Thyroid gland (tissue), 4 donors: ENCODE data around the gene DMD. TPM values are rescaled to one million over a fixed set of nuclear protein-coding genes. Genes with fewer than 3 reads are reported as not detected.

Source experiments
- DNase-seq, 2 donors: peaks; one replicate each; pipeline ENCODE4 v3.0.0-alpha.2; 2019
- H3K27ac ChIP-seq, 3 donors: fragments of 200-600 bp; sonication (generic); 1 replicate in 2 of 3; 2 replicates in 1 of 3; pipeline ENCODE4 v1.5.1; 2016 to 2019; ENCODE audit warnings: mild to moderate bottlenecking in 1 of 3, moderate library complexity in 1 of 3
- H3K27me3 ChIP-seq: fragments of 200-600 bp; sonication (generic); one replicate; pipeline ENCODE4 v1.5.1; 2019
- H3K36me3 ChIP-seq, 2 donors: fragments of 200-600 bp; sonication (generic); one replicate each; pipeline ENCODE4 v1.5.1; 2016 to 2019
- H3K4me1 ChIP-seq, 2 donors: fragments of 200-600 bp; sonication (generic); one replicate each; pipeline ENCODE4 v1.5.1; 2017 to 2019
- H3K4me3 ChIP-seq, 3 donors: fragments of 200-600 bp; sonication (generic); replicated peaks in 1 of 3; 1 replicate in 2 of 3; 2 replicates in 1 of 3; pipeline ENCODE4 v1.5.1; 2016; ENCODE audit warnings: mild to moderate bottlenecking in 1 of 3
- H3K9me3 ChIP-seq: fragments of 200-600 bp; sonication (generic); one replicate; pipeline ENCODE4 v1.5.1; 2017
- POLR2A ChIP-seq, 2 donors: fragments of 450-650 bp; IDR thresholded peaks; one replicate each; pipeline ENCODE4 v1.6.1; 2017; ENCODE audit warnings: antibody characterized with exemption in 2 of 2, mild to moderate bottlenecking in 2 of 2, moderate library complexity in 1 of 2
- WGBS, 2 donors: methylation state at CpG; one replicate each; pipeline ENCODE4 v1.1.5; 2017; 5-methylcytosine and 5-hydroxymethylcytosine counted together
- intact Hi-C: fragments of 100-400 bp; cut with DNase I; formaldehyde crosslinking; loops from one replicate; pipeline ENCODE4 v1.15.1; 2023
- total RNA-seq, 4 donors: library from RNA; depleted of rRNA; stranded (reverse); fragments of >200 nt; gene quantifications; one replicate each; pipeline ENCODE4 v1.2.3, GENCODE V29; 2016
- TF ChIP-seq, protein P1 (sequence below), 6 experiments: fragments of 200-600 bp in 3 of 6; fragments of 450-650 bp in 3 of 6; sonication (generic) in 3 of 6; IDR thresholded peaks; one replicate each; pipeline ENCODE4 v1.5.1; 2016 to 2019; ENCODE audit warnings: antibody characterized with exemption in 6 of 6, mild to moderate bottlenecking in 2 of 6, inconsistent platforms in 1 of 6, moderate library complexity in 1 of 6

DMD gene
- total RNA-seq, 4 donors from 2014 or later = 16.5 to 24.0 (median 21.7) TPM

DNA sequence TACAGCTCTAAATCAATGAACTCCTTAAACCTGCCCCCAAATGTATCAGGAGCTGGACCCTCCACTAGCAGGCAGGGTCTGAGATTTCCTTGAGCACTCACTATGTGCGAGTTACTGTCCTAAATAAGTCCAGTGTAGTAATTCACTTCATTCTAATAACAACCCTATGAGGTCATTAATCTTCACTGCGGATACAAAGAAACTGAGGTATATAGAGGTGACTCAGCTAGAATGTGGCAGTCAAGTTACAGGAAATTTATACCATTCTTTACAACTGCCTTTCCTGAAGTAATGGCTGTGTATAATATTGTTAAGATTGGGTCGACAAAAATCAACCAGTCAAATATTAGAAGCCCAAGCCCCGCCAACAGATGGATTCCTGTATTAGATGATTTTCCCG is 1665.6 kb downstream of the DMD start:
- H3K9me3 ChIP-seq = no peaks in the 10 kb centered on the region
- intact Hi-C loops = no loop called here
- no peak for DNase-seq
- H3K27me3 ChIP-seq = no peaks in the 10 kb centered on the region
- WGBS, 2 donors = 83 to 91% methylated on average over 5 of the region's 5 CpGs
- no peaks in the 10 kb centered on the region for H3K4me1 ChIP-seq
- TF ChIP-seq POLR2A (IDR thresholded peaks at IDR 0.05) = no peak
- TF ChIP-seq, protein P1, sequence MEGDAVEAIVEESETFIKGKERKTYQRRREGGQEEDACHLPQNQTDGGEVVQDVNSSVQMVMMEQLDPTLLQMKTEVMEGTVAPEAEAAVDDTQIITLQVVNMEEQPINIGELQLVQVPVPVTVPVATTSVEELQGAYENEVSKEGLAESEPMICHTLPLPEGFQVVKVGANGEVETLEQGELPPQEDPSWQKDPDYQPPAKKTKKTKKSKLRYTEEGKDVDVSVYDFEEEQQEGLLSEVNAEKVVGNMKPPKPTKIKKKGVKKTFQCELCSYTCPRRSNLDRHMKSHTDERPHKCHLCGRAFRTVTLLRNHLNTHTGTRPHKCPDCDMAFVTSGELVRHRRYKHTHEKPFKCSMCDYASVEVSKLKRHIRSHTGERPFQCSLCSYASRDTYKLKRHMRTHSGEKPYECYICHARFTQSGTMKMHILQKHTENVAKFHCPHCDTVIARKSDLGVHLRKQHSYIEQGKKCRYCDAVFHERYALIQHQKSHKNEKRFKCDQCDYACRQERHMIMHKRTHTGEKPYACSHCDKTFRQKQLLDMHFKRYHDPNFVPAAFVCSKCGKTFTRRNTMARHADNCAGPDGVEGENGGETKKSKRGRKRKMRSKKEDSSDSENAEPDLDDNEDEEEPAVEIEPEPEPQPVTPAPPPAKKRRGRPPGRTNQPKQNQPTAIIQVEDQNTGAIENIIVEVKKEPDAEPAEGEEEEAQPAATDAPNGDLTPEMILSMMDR (IDR thresholded peaks at IDR 0.05) = no peak
- no peaks in the 10 kb centered on the region for H3K36me3 ChIP-seq
- no peak overlapping the region for H3K4me3 ChIP-seq
- no peak overlapping the region for H3K27ac ChIP-seq

DNA sequence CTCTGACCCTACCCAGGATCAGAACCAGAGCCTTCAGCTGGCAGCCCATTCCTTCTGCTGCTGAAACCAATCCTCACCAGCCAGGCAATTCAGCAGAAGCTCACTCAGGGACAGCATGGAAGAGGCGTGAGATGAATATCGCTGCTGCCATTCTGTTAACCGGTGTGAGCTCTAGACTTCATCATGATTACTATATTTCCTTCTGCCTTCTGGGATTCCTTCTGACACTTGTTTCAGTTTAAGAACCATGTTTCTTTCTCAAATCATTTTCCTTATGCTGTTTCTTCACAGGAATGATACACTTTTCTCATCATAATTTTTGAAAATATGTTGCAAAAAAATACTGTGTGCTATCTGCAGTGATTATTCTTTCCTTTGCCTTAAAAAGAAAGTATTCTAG is 1666.2 kb downstream of the DMD start:
- Histone ChIP-seq H3K27me3 (no peaks in the 10 kb centered on the region), H3K36me3 (no peaks in the 10 kb centered on the region), H3K27ac (no peak overlapping the region), H3K4me3 (no peak overlapping the region), H3K9me3 (no peaks in the 10 kb centered on the region), H3K4me1 (no peaks in the 10 kb centered on the region)
- WGBS, 2 donors = 90 to 97% methylated on average over 3 of the region's 3 CpGs
- intact Hi-C loops = no loop called here
- TF ChIP-seq, protein P1 (IDR thresholded peaks at IDR 0.05) = no peak
- no peak for TF ChIP-seq POLR2A (IDR thresholded peaks at IDR 0.05)
- no peak for DNase-seq

DNA sequence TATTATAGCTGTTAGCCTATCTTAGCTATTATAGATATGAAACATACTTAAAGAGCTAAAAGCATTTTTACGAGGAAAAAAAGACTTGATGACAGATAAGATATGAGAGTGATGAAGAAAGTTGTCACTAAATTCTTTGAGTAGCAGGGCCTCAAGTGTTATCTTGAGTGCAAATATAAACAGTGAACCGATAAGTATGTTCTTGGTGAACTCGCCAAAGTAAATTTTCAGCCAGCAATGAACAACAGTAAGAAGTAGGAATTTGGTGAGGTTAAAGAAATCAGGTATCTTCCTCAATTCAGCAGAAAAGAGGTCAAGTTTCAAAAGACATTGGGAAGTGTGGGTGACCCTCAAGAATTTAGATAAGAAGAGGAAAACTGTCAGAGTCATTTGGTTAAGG is 1667.7 kb downstream of the DMD start:
- no peaks in the 10 kb centered on the region for H3K9me3 ChIP-seq
- no peak overlapping the region for H3K4me3 ChIP-seq
- H3K36me3 ChIP-seq = no peaks in the 10 kb centered on the region
- intact Hi-C loops = no loop called here
- WGBS, 2 donors = 13 to 22% methylated on average over 3 of the region's 3 CpGs
- no peaks in the 10 kb centered on the region for H3K27me3 ChIP-seq
- no peak for DNase-seq
- TF ChIP-seq POLR2A (IDR thresholded peaks at IDR 0.05) = no peak
- no peak overlapping the region for H3K27ac ChIP-seq
- no peaks in the 10 kb centered on the region for H3K4me1 ChIP-seq

DNA sequence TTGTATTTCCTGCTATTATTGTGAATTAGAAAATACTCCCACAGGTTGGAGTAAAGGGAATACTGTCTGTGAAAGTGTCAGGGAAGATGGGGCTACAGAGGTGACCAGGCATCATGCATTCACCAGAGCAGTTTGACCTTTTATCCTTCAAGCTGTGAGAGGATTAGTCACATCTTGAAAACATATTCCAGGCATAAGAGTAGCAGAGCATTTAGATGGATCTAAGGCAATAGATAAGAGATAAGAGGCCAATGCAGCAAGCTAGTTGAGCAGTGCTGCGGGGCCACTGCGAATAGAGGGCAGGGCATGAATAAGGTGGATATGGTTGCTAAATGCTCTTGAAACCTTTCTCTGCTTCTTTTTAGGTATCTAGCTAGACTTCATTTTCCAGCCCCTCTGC is 1668.8 kb downstream of the DMD start:
- intact Hi-C loops = no loop called here
- no peak overlapping the region for H3K4me3 ChIP-seq
- TF ChIP-seq, protein P1 (IDR thresholded peaks at IDR 0.05) = no peak
- no peak for TF ChIP-seq POLR2A (IDR thresholded peaks at IDR 0.05)
- no peaks in the 10 kb centered on the region for H3K36me3 ChIP-seq
- H3K27me3 ChIP-seq = no peaks in the 10 kb centered on the region
- no peaks in the 10 kb centered on the region for H3K4me1 ChIP-seq
- WGBS, 2 donors = 94 to 100% methylated on average over 2 of the region's 2 CpGs
- no peak for DNase-seq
- no peaks in the 10 kb centered on the region for H3K9me3 ChIP-seq
- no peak overlapping the region for H3K27ac ChIP-seq

DNA sequence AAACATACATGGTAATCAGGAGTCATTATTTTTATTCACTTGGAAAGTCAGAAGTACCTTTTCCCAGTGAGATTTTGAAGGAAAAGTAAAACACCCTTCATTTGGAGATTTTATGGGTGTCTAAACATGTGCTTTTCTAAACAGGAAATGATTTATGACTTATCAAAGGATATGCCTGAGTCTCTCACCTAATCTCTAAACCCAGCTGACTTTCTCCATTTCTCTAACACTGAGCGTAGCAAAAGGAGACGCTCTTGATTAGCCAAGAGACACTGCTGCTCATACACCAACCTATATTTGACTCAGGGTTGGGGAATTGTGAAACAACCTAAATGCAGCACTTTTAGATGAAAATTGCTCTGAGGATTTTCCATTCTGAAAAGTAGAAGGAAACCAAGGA is 1671.0 kb downstream of the DMD start:
- Histone ChIP-seq H3K27ac (no peak overlapping the region), H3K36me3 (no peaks in the 10 kb centered on the region), H3K4me3 (no peak overlapping the region), H3K9me3 (no peaks in the 10 kb centered on the region), H3K4me1 (no peaks in the 10 kb centered on the region), H3K27me3 (no peaks in the 10 kb centered on the region)
- DNase-seq = no peak
- TF ChIP-seq, protein P1 (IDR thresholded peaks at IDR 0.05) = no peak
- TF ChIP-seq POLR2A (IDR thresholded peaks at IDR 0.05) = no peak
- intact Hi-C loops = no loop called here
- WGBS, 2 donors = 88 to 91% methylated on average over 2 of the region's 2 CpGs
